ENCODE data around the gene WBP1L.
"Not testable (repeated sequence)": the region's sequence is repeated elsewhere in the genome, so short reads cannot be mapped to it uniquely, and the experiment has no call there.

The WBP1L gene

DNA sequence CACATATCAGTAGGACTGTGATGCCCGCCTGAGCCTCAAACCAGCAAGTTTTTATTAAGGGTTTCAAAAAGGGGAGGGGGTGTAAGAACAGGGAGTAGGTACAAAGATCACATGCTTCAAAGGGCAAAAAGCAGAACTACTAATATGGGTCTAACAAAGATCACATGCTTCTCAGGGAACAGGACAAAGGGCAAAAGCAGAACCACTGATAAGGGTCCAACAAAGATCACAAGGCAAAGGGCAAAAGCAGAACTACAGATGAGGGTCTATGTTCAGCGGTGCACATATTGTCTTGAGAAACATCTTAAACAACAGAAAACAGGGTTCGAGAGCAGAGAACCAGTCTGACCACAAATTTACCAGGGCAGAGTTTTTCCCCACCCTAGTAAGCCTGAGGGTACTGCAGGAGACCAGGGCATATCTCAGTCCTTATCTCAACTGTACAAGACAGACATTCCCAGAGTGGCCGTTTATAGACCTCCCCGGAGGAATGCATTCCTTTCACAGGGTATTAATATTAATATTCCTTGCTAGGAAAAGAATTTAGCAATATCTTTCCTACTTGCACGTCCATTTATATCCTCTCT, 100.5 kb downstream of the WBP1L start:
- DNase-seq = not testable (repeated sequence)

DNA sequence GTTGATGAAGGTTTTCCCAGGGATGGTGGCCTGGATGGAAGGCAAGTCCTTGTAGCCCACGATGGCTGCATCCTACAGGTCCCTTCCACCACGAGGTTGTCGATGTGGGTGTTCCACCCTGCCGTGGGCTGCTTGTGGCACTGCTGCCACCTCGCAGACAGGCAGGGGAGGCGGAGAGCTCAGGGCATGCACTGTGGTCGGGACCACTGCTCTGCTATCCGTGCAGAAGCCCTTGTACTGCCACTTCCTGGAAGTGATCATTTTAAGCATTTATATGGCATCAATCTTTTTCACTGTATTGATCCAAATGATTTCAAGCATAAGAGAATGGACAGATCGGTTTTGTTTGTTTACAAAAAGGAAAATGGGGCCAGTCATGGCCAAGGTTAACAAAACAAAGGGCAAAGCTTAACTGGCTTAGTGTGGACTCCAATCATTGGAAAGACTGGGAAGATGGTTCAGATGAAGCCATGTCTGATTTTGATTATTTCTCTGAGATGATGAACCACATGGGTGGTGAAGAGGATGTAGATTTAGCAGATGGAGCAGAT, 101.7 kb downstream of the WBP1L start:
- no peak for DNase-seq

DNA sequence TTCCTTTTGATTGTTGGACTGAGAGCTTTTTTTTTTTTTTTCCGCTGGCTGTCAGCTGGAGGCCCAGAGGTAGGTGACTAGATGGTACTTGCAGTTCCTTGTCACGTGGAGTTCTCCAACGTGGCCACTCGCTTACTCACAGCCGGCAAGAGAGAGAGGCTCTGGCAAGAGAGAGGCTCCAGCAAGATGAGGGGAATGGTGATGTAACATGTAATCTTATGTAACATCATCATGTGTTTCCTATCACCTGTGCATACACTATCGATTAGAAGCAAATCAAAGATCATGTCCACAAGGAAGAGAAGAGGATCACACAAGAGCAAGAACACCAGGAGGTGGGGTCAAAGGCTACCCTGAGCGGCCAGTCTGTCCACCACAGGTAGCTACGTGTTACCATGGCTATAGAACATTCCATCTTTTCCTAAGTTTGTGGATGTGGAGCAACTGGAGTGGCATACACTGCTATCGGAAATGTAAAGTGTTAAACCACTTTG, 106.3 kb downstream of the WBP1L start:
- no peak for DNase-seq

DNA sequence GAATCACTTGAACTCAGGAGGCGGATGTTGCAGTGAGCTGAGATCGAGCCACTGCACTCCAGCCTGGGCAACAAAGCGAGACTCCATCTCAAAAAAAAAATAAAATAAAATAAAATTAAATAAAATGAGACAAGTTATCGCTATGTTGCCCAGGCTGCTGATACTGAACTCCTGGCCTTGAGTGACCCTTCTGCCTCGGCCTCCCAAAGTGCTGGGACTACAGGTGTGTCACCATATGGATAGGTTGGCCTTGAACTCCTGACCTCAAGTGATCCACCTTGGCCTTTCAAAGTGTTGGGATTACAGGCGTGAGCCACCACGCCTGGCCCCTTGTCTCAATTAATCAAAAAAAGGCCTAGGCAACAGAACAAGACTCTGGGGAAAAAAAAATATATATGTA, 109.5 kb downstream of the WBP1L start:
- not testable (repeated sequence) for DNase-seq

DNA sequence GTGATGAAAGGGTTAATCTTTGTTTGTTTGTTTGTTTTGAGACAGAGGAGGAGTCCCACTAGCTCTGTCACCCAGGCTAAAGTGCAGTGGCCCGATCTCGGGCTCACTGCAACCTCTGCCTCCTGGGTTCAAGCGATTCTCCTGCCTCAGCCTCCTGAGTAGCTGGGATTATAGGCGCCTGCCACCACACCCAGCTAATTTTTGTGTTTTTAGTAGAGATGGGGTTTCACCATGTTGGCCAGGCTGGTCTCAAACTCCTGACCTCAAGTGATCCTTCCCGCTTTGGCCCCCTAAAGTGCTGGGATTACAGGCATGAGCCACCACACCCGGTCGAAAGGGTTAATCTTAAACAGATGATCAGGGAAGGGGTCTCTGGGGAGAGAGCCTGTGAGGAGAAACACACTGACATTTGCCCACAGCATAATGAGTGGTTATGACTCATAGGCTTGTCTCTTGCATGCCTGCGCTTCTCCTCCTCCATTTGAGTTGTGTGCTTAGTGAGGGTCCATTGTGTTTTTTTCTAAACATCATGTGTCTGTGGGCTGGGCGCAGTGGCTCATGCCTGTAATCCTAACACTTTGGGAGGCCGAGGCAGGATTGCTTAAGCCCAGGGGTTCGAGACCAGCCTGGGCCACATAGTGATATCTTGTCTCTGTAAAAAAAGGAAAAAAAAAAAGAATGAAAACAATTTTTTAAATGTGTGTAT, 112.1 kb downstream of the WBP1L start:
- not testable (repeated sequence) for DNase-seq

DNA sequence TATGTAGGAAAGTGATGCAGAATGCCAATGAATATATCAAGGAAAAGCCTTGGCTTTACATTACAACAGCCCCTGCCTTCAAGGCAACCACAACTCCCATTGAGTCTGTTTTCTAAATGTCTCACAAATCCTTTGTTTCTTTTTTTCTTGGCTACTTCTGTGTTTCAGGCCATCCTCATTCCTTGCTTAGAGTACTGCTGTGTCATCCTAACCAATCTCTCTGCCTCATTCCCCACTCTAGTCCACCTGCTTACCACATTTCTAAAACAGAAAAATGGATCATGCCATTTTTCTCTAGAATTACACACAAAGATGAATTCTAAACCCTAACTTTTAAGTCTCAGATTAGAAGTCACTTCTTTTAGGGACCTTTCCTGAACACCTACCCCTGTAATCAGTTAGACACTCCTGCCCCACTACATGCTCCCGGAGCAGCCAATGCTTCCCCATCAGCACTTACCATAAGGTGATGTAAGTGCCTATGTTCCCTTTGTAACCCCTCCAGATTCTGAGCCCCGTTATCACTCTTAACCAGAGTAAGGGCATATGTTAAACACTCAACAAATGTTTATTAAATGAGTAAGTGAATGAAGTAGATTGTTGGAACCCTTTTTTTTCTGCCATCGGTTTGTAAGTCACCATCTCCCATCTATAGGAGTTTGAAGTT, 113.1 kb downstream of the WBP1L start:
- no peak for DNase-seq

DNA sequence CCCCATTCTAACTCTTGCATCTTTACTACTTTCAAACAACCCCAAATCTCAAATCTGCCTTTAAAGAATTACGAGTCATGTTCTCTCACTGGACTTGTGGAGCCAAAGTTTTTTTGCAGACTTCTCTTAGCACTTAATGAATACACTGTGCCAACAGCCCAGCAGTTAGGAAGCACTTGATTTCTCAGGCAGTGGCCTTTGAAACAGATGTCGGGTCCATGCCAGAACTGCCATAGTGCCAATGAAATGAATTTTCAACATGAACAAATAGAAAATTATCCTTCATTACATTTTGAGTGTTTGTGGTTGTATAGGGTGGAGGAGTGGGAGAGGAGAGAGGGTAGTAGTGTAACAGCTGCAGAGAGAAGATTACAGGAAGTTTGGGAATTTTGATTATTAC, 116.2 kb downstream of the WBP1L start:
- DNase-seq = no peak

DNA sequence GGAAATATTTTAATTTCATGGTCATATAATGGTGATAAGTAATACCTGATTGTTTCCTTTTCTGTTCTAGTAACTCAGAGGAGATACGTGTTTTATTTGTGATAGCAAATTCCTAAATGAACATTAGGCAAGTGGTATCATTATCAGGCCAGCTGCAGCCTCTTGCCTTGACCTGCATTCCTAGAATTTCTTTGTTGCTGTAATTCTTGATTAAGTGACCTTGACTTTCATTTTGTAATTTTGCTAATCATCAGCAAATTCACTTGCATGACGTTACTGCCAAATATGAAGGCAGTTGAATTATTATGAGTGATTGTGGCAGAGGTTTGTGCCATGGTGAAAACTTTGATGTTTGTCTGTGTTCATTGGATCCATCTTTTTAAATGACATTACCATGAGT, 119.9 kb downstream of the WBP1L start:
- DNase-seq = no peak

DNA sequence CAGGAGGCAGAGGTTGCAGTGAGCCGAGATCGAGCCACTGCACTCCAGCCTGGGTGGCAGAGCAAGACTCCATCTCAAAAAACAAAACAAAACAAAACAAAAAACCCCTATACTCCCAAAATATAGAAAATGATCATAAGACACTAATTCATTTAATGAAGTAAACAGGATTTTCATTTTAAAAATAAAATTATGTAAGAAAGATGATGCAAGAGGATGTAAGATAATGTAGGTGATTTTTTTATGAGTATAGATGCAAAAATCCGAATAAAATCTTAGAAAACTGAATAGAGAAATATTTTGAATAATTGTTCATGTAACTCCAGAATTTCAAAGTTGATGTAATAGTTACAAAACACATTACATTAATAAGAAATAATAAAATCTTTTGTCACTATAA, 121.9 kb downstream of the WBP1L start:
- DNase-seq = no peak

All from activated T-cell treated with anti-CD3 and anti-CD28 coated beads for 4 hours (primary cell).